ES-I3 (cell line): ENCODE results near the gene PRAME.
"Not testable (repeated sequence)": the region's sequence is repeated elsewhere in the genome, so short reads cannot be mapped to it uniquely, and the experiment has no call there.

Source experiments
- H3K36me3 ChIP-seq: 2 replicates; pipeline ENCODE4 v1.6.1; 2013; ENCODE audit warnings: mild to moderate bottlenecking, low read length, control low read depth, moderate library complexity; ENCODE audit not compliant: insufficient read depth
- H3K4me1 ChIP-seq: 2 replicates; pipeline ENCODE4 v1.6.1; 2013; ENCODE audit warnings: mild to moderate bottlenecking, control low read depth, low read length; ENCODE audit not compliant: insufficient read depth
- H3K9ac ChIP-seq: 2 replicates; pipeline ENCODE4 v1.6.1; 2013; ENCODE audit warnings: low read depth, mild to moderate bottlenecking, low read length, moderate library complexity
- H3K9me3 ChIP-seq: 2 replicates; pipeline ENCODE4 v1.6.1; 2013; ENCODE audit warnings: mild to moderate bottlenecking, low read length, moderate library complexity; ENCODE audit not compliant: control insufficient read depth, insufficient read depth

Gene PRAME

DNA sequence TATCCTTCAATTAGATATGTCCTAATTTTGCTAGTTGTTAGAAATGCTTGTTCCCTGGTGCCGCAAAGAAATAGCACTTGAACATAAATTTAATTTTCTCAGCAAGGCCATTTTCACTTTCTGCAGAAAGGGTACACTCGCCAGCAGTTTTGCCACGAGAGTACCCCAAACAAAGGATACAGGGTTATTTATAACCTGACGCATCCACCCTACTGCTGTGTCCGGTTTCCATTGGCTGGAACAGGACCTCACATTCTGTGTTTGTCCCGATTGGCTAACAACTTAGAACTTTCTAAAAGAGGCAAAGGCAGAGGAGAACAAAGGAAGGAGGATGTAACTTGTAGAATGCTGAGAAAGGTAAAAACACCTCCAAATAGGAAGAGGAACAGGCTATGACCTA is 49.2 kb downstream of the PRAME start:
- not testable (repeated sequence) for H3K9ac ChIP-seq, H3K9me3 ChIP-seq, H3K36me3 ChIP-seq, H3K4me1 ChIP-seq

DNA sequence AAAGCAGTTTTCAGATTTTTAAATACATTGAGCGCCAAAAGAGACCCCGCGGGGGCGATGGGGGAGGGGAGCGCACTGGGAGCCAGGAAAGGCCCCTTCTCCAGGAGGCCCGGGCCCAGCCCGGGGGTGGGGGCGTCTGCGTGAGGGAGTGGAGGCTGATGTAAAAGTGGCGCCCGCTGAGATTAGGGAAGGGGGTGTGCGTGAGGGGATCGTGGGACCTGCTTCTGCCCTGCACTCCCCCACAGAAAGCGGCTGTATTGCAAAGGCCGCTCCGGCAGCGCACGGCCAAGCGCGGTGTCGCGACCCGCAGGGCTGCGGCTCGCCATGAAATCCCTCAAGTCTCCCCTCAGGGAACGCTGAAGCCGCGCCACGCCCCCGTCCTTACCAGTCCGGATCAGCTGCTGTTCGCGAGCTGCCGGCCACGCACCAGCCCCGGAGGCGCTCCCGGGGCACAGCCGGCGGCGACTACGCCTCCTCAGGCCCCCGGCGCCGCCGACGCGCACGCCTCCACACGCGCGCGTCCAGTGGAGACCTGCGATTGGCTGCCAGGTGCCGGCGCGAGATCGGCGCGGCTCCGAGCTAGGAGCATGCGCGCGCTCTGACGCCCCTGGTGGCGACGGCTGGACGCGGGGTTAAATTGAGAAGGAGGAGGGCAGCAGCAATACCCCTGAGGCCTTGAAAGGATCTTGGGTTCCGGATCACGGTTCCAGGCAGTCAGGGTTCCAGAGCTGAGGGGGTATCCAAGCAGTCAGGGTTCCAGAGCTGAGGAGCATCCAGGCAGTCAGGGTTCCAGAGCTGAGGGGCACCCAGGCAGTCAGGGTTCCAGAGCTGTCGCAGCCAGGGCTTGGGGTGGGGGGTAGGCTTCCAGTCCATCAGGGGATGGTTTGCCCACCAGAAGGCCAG is 50.5 kb downstream of the PRAME start, which contains the start of gene ZNF280B:
TSS of gene ZNF280B (minus strand) at position 469 of the 903 bp plus-strand sequence. CDS start 19,344 bp downstream, outside the sequence.
- Histone ChIP-seq H3K4me1 (no peaks in the 10 kb centered on the region), H3K36me3 (no peaks in the 10 kb centered on the region), H3K9ac (peak within 1 kb of the TSS; percentile 88), H3K9me3 (peaks cover 9% of the 10 kb centered on the region; the same call in 1 of the 2 replicates)

DNA sequence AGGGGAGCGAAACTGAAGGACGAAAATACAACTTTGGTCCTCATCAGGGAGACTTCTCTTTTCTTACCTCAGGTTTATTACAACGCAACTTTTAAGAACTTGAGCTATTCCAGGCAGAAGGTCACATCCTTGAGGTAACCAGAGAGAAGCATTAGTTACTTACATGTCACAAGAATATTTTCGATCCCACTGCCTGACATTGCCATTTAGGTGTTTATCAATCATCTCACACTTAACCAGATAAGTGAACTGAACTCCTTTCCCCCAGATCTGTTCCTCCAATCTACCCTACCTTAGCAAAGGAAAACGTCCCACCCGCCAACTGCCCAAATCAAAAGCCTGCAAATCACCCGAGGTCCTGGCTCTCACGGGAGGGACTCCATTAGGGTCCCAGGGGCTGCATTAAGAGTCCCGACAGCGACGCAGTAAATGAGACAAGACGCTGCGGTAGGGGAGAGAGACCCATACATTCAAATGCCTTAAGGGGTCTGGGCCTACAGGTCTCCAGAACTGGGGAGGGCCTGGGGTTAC is 51.3 kb downstream of the PRAME start:
- Histone ChIP-seq H3K9ac (peak overlapping the region; percentile 88), H3K9me3 (peaks cover 9% of the 10 kb centered on the region; the same call in 1 of the 2 replicates), H3K36me3 (no peaks in the 10 kb centered on the region), H3K4me1 (no peaks in the 10 kb centered on the region)

DNA sequence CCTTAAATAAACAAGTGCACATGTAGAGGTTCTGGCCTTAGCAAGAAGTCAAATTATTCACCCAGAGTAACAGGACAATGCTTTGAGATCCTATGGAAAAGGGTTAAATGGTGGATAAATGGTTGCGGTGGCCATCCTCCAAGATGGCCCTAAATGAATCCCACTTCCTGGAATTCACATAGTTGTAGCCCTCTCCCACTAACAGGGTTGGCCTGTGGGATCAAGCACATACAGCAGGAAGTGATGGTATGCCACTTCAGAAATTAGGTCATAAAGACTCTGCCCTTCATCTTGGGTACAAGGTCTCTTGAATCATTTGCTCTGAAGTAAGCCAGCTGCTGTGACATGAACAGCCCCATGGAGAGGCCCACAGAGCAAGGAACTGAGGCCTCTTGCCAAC is 52.3 kb downstream of the PRAME start:
- no peak overlapping the region for H3K9ac ChIP-seq
- H3K4me1 ChIP-seq = no peaks in the 10 kb centered on the region
- peaks cover 9% of the 10 kb centered on the region; the same call in 1 of the 2 replicates for H3K9me3 ChIP-seq
- H3K36me3 ChIP-seq = no peaks in the 10 kb centered on the region

DNA sequence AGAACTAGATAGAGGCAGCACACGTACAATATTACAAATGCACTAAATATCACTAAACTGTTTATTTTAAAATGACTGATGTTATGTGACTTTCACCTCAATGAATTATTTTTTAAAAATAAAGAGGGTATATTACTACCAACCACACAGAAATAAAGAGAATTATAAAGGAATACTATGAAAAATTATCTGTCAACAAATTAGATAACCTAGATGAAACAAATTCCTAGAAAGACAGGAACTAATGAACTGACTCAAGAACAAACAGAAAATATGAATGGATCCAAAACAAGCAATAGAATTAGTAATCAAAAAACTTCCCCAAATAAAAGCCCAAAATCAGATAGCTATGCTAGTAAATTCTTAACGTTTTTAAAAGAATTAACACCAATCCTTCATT is 60.8 kb downstream of the PRAME start:
- no peaks in the 10 kb centered on the region; the same call in 1 of the 2 replicates for H3K36me3 ChIP-seq
- no peaks in the 10 kb centered on the region for H3K9me3 ChIP-seq
- H3K4me1 ChIP-seq = no peaks in the 10 kb centered on the region
- no peak overlapping the region for H3K9ac ChIP-seq
